Upper lobe of left lung (tissue), 4 donors: ENCODE measurements around the gene TWIST1.

ENCODE experiments used
- POLR2A ChIP-seq, 4 donors: fragments of 450-650 bp; IDR thresholded peaks; one replicate each; pipeline ENCODE4 v1.5.1; 2016 to 2017; ENCODE audit warnings: antibody characterized with exemption in 4 of 4, mild to moderate bottlenecking in 2 of 4
- POLR2AphosphoS5 ChIP-seq, 2 donors: sonication (generic); formaldehyde crosslinking; IDR thresholded peaks; one replicate each; pipeline ENCODE4 v1.5.1; 2017; ENCODE audit warnings: antibody characterized with exemption in 2 of 2
- TF ChIP-seq, protein P1 (sequence below), 6 experiments: fragments of 450-650 bp in 4 of 6; fragments of 200-600 bp in 2 of 6; sonication (generic) in 2 of 6; IDR thresholded peaks; one replicate each; pipeline ENCODE4 v1.5.1; 2016 to 2019; ENCODE audit warnings: antibody characterized with exemption in 6 of 6

DNA sequence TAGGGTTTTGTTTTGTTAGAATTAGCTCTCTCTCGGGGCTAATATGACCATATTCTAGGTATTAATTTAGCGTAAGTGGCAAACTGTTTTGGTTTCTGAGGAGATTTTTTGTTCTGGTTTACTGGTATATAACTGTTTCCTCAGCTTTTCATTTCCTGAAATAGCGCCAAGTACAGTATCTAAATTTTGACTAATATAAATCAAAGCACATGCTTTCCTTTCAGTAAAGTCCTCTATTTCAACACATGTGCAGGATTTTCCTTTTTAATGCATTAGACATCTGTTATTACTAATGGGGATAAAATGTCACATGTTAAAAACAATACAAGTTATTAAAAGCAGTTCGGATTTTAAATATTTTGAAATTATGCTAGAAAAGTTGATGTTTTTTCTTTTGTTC, 16.4 kb upstream of the TWIST1 start:
- TF ChIP-seq POLR2A (IDR thresholded peaks at IDR 0.05) (no peak), POLR2AphosphoS5 (IDR thresholded peaks at IDR 0.05) (no peak)
- TF ChIP-seq, protein P1, sequence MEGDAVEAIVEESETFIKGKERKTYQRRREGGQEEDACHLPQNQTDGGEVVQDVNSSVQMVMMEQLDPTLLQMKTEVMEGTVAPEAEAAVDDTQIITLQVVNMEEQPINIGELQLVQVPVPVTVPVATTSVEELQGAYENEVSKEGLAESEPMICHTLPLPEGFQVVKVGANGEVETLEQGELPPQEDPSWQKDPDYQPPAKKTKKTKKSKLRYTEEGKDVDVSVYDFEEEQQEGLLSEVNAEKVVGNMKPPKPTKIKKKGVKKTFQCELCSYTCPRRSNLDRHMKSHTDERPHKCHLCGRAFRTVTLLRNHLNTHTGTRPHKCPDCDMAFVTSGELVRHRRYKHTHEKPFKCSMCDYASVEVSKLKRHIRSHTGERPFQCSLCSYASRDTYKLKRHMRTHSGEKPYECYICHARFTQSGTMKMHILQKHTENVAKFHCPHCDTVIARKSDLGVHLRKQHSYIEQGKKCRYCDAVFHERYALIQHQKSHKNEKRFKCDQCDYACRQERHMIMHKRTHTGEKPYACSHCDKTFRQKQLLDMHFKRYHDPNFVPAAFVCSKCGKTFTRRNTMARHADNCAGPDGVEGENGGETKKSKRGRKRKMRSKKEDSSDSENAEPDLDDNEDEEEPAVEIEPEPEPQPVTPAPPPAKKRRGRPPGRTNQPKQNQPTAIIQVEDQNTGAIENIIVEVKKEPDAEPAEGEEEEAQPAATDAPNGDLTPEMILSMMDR (IDR thresholded peaks at IDR 0.05) = no peak
